K562 (cell line): ENCODE data around the gene R3HDM2. TPM values are rescaled to one million over a fixed set of nuclear protein-coding genes. Genes with fewer than 3 reads are reported as not detected.

Experiments
- ATAC-seq: fragments of 200-7000 bp; cut with Tn5 transposase; 3 replicates; pipeline ENCODE4 v1.9.1; 2020; ENCODE audit warnings: moderate library complexity
- BruUV-seq: library from RNA; stranded (reverse); fragments of 400-500 nt; replicated peaks from 2 replicates; lab custom pipeline; 2021; lab: Mats Ljungman, UMichigan
- CTCF ChIA-PET: fragments of 300-600 bp; formaldehyde crosslinking; extraction: SDS; loops from one replicate; lab custom pipeline; 2021; ENCODE audit warnings: low intra/inter-chr PET ratio; lab: Yijun Ruan, JAX
- POLR2A ChIA-PET: fragments of 300-600, 350-650 bp; sonication (Branson Sonifier 250); formaldehyde crosslinking; extraction: SDS; loops from one replicate; lab custom pipeline; 2021; ENCODE audit warnings: antibody characterized with exemption, inconsistent platforms; lab: Yijun Ruan, JAX
- DNase-seq, 4 experiments: peaks; one replicate each; pipeline versions ENCODE4 v3.0.0 to v3.0.0-alpha.2; 2011 to 2018; ENCODE audit warnings: low spot score in 3 of 4, mixed read lengths in 3 of 4; ENCODE audit errors: extremely low read depth in 1 of 4
- FAIRE-seq: peaks from 2 replicates; lab custom pipeline; 2011; peaks lifted over from hg19 to GRCh38; lab: Jason Lieb, UNC
- H2AFZ ChIP-seq: 2 replicates; pipeline ENCODE4 v1.6.0; 2011; ENCODE audit warnings: low read depth, low read length, control low read depth, inconsistent platforms
- H3K27ac ChIP-seq: fragments of 200-600 bp; 3 replicates; pipeline ENCODE4 v1.8.0; 2011; ENCODE audit warnings: low read depth, mild to moderate bottlenecking, control low read depth, inconsistent platforms, low read length, moderate library complexity, mixed read lengths; ENCODE audit errors: extremely low read depth
- H3K27me3 ChIP-seq, 2 experiments: fragments of 300-600 bp in 1 of 2; 2 replicates in 1 of 2; 3 replicates in 1 of 2; pipeline versions ENCODE4 v1.6.0 to v1.8.0; 2011; ENCODE audit warnings: inconsistent platforms in 2 of 2, low read length in 2 of 2, mild to moderate bottlenecking in 1 of 2, mixed read lengths in 1 of 2, moderate library complexity in 1 of 2; ENCODE audit not compliant: control insufficient read depth in 2 of 2, insufficient read depth in 2 of 2
- H3K36me3 ChIP-seq: fragments of 300-600 bp; 3 replicates; pipeline ENCODE4 v1.8.0; 2011; ENCODE audit warnings: mild to moderate bottlenecking, low read length, inconsistent platforms; ENCODE audit not compliant: control insufficient read depth, insufficient read depth
- H3K4me1 ChIP-seq, 2 experiments: fragments of 200-600 bp in 1 of 2; replicated peaks in 1 of 2; 2 replicates in 1 of 2; 3 replicates in 1 of 2; pipeline versions ENCODE4 v1.5.1 to v1.8.0; 2011; ENCODE audit warnings: inconsistent platforms in 2 of 2, low read length in 2 of 2, mild to moderate bottlenecking in 1 of 2, mixed read lengths in 1 of 2, moderate library complexity in 1 of 2; ENCODE audit not compliant: control insufficient read depth in 2 of 2, insufficient read depth in 2 of 2
- H3K4me2 ChIP-seq: 2 replicates; pipeline ENCODE4 v1.6.1; 2011; ENCODE audit warnings: low read length, control low read depth, inconsistent platforms, mixed read lengths; ENCODE audit not compliant: insufficient read depth
- H3K4me3 ChIP-seq: fragments of 200-600 bp; sonication (generic), shearing (Covaris generic); 2 replicates; pipeline ENCODE4 v1.5.1; 2016; ENCODE audit warnings: control low read depth, inconsistent platforms
- H3K79me2 ChIP-seq: fragments of 200-600 bp; 3 replicates; pipeline ENCODE4 v1.8.0; 2011; ENCODE audit warnings: low read length, inconsistent platforms; ENCODE audit not compliant: control insufficient read depth, insufficient read depth
- H3K9ac ChIP-seq, 2 experiments: 2 replicates each; pipeline versions ENCODE4 v1.6.0 to v1.6.1; 2011; ENCODE audit warnings: low read depth in 2 of 2, low read length in 2 of 2, control low read depth in 1 of 2, inconsistent platforms in 1 of 2, mild to moderate bottlenecking in 1 of 2, mixed read lengths in 1 of 2; ENCODE audit not compliant: insufficient read depth in 1 of 2
- H3K9me1 ChIP-seq: one replicate; pipeline ENCODE4 v1.6.0; 2011; ENCODE audit warnings: inconsistent platforms, mild to moderate bottlenecking, low read length, moderate library complexity; ENCODE audit not compliant: control insufficient read depth, insufficient read depth
- H3K9me3 ChIP-seq: replicated peaks from 2 replicates; pipeline ENCODE4 v1.5.1; 2011; ENCODE audit warnings: low read depth, low read length, inconsistent platforms; ENCODE audit not compliant: control insufficient read depth, insufficient read depth
- H4K20me1 ChIP-seq: replicated peaks from 2 replicates; pipeline ENCODE4 v1.6.1; 2011; ENCODE audit warnings: low read length, inconsistent platforms, mixed read lengths; ENCODE audit not compliant: control insufficient read depth, insufficient read depth
- SMAD3 ChIP-seq: fragments of 450-650 bp; formaldehyde crosslinking; conservative IDR thresholded peaks from 2 replicates; pipeline ENCODE4 v1.4.0; 2020; ENCODE audit warnings: mild to moderate bottlenecking
- WGBS: fragments of 100-300 bp; shearing (Covaris generic); methylation state at CpG from one replicate; pipeline ENCODE4 v1.1.6; 2016; ENCODE audit warnings: low coverage, mixed read lengths; ENCODE audit not compliant: insufficient coverage; ENCODE audit errors: missing lambda C conversion rate; 5-methylcytosine and 5-hydroxymethylcytosine counted together
- in situ Hi-C: fragments of 300-500 bp; cut with MboI; formaldehyde crosslinking; loops from 4 replicates; pipeline ENCODE4 v1.15.0; 2018; ENCODE audit warnings: inconsistent platforms, mixed read lengths
- intact Hi-C: fragments of 100-400 bp; cut with micrococcal nuclease; formaldehyde crosslinking; loops from 2 replicates; pipeline ENCODE4 v1.14.2; 2022
- polyA plus RNA-seq, 8 experiments: library from polyadenylated mRNA; depleted of rRNA in 4 of 8; stranded (reverse) in 5 of 8; unstranded in 3 of 8; fragments of >200 nt; fragmentation: Nextera tagmentation in 2 of 8; fragmentation: Illumina TruSeq in 1 of 8; extraction: Ambion mirVana in 2 of 8; extraction: Trizol in 1 of 8; gene quantifications; 2 replicates each; pipeline versions ENCODE4 v1.2.1 to v1.2.3, GENCODE V29; 2011 to 2014; ENCODE audit warnings: inconsistent platforms in 1 of 8, missing spikeins in 1 of 8
- total RNA-seq, 7 experiments: library from RNA; depleted of rRNA in 6 of 7; stranded (reverse); fragments of >200 nt in 6 of 7; fragmentation: Illumina TruSeq in 2 of 7; extraction: Trizol in 2 of 7; gene quantifications; 2 replicates each; pipeline versions ENCODE4 v1.2.1 to v1.2.3, GENCODE V29; 2011 to 2021; ENCODE audit warnings: low replicate concordance in 1 of 7
- TF ChIP-seq, protein P1 (sequence below): sonication (generic); formaldehyde crosslinking; IDR thresholded peaks from 2 replicates; pipeline ENCODE4 v1.8.0; 2022; ENCODE audit warnings: mild to moderate bottlenecking, missing genetic modification reagents

The R3HDM2 gene
- total and polyA plus RNA-seq, 9 of the 15 experiments (the other 6 are each of a cell fraction or from before 2014, with no cell fraction given) = 3.3 to 18.8 (median 9.0) TPM

DNA sequence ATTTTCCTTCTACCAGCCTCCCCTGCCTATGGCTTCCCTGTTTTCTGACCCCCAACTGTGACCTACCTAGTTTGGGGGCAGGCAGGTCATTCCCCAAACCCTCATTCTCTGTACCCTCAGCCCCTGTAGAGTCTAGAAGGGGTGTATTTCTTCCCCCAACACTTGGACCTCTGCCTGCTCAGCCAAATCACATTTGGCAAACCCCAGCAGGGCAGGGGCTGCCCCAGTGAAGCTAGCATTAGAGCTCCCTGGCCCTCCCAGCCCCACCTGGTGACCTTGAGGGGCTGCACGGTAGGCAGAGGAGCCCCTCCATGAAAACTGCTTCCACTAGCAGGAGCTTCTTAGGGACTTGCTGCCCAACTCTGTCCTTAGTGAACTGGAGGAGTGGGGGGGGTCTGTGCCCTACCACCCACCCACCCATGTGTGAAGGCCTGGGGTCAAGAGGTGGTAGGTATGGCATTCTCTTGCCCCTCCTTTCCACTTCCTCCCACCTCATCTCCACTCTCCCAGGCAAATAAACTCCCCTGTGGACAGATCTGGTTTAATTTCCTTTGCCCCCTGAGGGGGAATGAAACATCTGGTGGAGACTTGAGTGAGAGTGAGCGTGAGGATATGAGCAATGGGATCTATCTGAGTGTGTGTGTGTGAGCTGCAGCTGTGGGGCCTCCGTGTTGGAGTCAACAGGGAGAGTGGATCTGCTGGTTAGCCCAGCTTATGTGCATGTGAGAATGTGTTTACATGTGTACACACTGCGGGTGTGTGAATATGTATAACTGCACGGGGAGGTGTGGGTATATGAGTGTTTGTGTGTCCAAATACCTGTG lies 212.6 kb downstream of the R3HDM2 start:
- in situ Hi-C loops = no loop called here
- Histone ChIP-seq H3K9me3 (no peaks in the 10 kb centered on the region), H3K4me2 (no peak overlapping the region)
- POLR2A ChIA-PET = interaction anchor here (0.6 to 2.2 kb wide), 4 partner anchors 11 to 27 kb away, joined by 3 to 9 read pairs (median 6); partner anchors contain the start of gene SHMT2
- intact Hi-C loops = no loop called here
- FAIRE-seq = peak; percentile 52
- TF ChIP-seq, protein P1, sequence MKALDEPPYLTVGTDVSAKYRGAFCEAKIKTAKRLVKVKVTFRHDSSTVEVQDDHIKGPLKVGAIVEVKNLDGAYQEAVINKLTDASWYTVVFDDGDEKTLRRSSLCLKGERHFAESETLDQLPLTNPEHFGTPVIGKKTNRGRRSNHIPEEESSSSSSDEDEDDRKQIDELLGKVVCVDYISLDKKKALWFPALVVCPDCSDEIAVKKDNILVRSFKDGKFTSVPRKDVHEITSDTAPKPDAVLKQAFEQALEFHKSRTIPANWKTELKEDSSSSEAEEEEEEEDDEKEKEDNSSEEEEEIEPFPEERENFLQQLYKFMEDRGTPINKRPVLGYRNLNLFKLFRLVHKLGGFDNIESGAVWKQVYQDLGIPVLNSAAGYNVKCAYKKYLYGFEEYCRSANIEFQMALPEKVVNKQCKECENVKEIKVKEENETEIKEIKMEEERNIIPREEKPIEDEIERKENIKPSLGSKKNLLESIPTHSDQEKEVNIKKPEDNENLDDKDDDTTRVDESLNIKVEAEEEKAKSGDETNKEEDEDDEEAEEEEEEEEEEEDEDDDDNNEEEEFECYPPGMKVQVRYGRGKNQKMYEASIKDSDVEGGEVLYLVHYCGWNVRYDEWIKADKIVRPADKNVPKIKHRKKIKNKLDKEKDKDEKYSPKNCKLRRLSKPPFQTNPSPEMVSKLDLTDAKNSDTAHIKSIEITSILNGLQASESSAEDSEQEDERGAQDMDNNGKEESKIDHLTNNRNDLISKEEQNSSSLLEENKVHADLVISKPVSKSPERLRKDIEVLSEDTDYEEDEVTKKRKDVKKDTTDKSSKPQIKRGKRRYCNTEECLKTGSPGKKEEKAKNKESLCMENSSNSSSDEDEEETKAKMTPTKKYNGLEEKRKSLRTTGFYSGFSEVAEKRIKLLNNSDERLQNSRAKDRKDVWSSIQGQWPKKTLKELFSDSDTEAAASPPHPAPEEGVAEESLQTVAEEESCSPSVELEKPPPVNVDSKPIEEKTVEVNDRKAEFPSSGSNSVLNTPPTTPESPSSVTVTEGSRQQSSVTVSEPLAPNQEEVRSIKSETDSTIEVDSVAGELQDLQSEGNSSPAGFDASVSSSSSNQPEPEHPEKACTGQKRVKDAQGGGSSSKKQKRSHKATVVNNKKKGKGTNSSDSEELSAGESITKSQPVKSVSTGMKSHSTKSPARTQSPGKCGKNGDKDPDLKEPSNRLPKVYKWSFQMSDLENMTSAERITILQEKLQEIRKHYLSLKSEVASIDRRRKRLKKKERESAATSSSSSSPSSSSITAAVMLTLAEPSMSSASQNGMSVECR (CRISPR knock-in tag) = 0 out of 2 replicates have a peak, but pooled peaks have one; percentile 6
- no peak for TF ChIP-seq SMAD3 (CRISPR knock-in tag)
- TF ChIP-seq, all 486 proteins: peak for 1
- H3K4me3 ChIP-seq = no peak overlapping the region
- peaks cover 3% of the 10 kb centered on the region for H3K9me1 ChIP-seq
- no TSS peak for BruUV-seq
- no peak overlapping the region for H3K27ac ChIP-seq
- peak overlapping the region in 1 of 2 experiments; percentile 56; a peak in 1 of 4 replicates for H3K9ac ChIP-seq
- peaks cover 45 to 68% of the 10 kb centered on the region in 2 experiments for H3K27me3 ChIP-seq
- H4K20me1 ChIP-seq = peaks cover 13% of the 10 kb centered on the region; the same call in 1 of the 2 replicates
- H3K4me1 ChIP-seq = peaks cover 23 to 54% of the 10 kb centered on the region in 2 experiments
- H3K36me3 ChIP-seq = no peaks in the 10 kb centered on the region
- 22% methylated on average over 5 of the region's 5 CpGs for WGBS
- no peak for ATAC-seq
- CTCF ChIA-PET = no interaction called here
- no peaks in the 10 kb centered on the region for H3K79me2 ChIP-seq
- H2AFZ ChIP-seq = no peak overlapping the region
- DNase-seq = no peak
